IPS-18c (cell line): Measurements from ENCODE around the gene H6PD.

ENCODE experiments used
- H3K4me3 ChIP-seq: 2 replicates; pipeline ENCODE4 v1.7.0; 2013; ENCODE audit warnings: low read depth, mild to moderate bottlenecking, low read length, moderate library complexity; ENCODE audit not compliant: insufficient read depth
- H3K9me3 ChIP-seq: one replicate; pipeline ENCODE4 v1.6.1; 2013; ENCODE audit warnings: mild to moderate bottlenecking, low read length, moderate library complexity; ENCODE audit not compliant: control insufficient read depth, insufficient read depth

Gene H6PD

DNA sequence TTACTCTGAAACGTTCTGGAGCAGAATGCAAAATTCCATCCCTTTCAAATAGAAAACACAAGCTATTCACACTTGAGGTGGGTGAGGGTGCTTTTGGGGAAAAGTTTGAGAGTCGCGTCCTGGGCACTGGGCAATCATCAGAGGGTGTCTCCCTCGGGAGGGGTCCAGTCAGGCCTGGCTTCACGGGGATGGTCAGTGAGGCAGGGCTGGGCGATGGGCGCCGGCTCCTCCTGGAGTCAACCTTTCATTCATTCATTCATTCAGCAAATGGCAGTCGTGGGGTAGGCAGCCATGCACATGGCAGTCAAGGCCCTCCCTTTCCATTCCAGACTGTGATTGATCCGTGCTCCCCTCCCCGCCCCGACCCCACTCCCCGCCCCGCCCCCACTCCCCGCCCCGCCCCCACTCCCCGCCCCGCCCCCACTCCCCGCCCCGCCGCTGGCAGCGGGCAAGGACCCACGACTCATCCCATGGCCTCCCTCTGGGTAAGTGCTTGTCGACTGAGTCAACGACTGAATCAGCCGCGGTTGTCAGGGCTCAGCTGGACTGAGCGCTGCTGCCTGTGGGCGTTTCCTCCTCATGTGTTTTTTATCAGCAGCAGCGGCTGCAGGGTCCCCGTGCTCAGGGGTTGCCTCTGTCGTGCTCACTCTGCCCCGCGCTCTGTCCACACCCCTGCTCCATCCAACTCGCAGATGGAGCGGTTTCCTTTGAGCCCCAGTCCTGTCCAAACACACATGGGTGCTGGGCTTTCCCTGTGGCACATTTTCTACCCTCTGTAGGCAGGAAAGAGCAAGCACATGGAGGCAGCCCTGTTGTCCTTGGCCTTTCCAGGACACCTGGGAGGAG lies 45.7 kb downstream of the H6PD start:
- no peaks in the 10 kb centered on the region for H3K9me3 ChIP-seq
- no peak overlapping the region for H3K4me3 ChIP-seq

DNA sequence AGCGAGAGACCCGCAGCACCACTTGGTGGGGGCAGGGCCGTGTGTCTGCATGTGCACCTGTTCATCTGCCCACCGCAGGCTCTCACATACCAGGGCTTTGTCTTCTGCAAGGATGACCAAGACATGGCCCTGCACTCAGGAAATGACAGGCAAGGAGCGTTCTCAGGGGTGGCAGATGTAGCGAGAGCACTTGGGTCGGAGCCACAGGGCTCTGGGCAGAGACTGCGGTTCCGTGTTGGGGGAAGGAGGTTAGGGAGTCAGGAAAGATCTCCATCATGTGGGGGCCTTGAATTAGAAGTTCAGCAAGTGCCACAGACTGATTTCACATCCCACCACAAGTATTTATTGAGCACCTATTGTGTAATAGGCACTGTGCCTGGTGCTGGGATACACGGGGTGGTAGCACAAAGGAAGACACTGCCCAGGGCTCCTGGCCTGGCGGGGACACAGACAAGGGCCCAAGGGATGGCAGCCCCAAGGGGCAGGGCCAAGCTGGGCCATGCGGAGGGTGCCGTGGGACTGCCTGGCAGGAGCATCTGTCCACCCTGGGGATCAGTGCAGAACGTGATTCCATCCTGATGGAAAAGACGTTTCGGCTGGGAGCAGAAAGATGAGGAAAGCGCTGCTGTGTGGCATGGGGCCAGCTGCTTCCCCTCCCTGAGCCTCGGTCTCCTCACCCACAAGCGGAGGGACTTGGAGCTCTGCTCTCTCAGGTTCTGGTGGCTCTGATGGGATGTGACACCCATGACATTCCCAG lies 46.7 kb downstream of the H6PD start:
- Histone ChIP-seq H3K4me3 (no peak overlapping the region), H3K9me3 (no peaks in the 10 kb centered on the region)

DNA sequence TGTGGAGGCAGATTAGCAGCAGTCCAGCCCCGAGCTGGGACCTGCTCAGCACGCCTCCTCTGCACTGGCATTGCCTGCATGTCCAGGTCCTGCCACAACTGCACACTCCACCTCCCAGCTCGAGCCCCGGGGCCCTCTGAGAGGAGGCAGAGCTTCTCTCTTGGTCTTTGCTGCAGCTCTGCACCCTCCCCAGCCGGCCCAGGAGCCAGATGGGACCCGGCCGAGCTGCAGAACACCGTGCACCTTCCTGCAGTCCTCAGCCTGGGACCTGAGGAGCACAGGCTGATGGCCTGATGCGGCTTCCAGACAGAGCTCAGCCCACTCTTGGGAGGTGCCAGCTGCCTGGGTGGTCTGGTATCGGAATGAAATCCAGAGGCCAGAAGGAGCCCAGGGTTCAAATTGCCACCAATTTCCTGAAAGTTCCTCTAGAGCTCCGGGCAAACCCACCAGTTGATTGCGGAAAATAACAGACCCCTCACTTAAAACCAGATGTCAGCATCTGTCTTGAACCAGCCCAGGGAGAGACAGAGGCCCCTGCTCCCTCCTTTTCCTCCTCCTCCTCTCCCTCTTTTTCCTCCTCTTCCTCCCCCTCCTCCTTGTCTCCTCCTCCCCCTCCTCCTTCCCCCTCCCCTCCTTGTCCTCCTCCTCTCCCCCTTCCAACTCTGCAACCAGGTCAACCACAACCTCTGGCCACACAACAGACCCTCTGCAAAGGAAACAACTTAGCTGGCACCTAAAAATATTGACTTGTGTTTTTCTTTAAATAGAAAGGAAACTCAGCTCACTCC lies 47.5 kb downstream of the H6PD start:
- Histone ChIP-seq H3K9me3 (no peaks in the 10 kb centered on the region), H3K4me3 (no peak overlapping the region)

DNA sequence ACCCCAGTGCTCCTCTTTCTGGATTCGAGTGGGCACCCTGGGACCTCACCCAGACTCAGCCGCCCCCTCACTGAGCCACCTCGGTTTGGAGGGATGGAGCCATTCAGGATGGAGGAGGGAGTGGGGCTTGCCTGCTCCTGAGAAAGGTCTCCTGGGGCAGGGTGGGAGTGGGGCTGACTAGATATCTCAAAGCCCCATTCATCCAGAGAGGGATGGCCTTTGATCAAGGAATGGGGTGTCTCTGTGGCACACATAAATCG lies 48.1 kb downstream of the H6PD start:
- H3K9me3 ChIP-seq, result no peaks in the 10 kb centered on the region
- H3K4me3 ChIP-seq, result no peak overlapping the region

DNA sequence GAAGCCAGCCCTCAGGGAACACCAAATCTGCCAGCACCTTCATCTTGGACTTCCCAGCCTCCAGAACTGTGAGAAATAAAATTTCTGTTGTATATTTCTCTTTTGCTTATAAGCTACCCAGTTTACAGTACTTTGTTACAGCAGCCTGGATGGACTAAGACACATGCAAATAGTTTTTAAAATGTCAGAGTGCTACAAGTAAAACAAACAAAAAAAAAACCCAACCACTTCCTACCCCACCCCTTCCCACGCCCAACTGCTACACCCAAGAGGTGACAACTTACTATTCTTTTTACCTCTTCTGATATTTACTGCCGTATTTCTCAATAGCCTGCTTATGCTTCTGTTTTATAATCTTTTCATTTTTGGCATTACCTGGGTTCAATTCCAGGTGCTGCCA lies 49.5 kb downstream of the H6PD start:
- Histone ChIP-seq H3K4me3 (no peak overlapping the region), H3K9me3 (no peaks in the 10 kb centered on the region)

DNA sequence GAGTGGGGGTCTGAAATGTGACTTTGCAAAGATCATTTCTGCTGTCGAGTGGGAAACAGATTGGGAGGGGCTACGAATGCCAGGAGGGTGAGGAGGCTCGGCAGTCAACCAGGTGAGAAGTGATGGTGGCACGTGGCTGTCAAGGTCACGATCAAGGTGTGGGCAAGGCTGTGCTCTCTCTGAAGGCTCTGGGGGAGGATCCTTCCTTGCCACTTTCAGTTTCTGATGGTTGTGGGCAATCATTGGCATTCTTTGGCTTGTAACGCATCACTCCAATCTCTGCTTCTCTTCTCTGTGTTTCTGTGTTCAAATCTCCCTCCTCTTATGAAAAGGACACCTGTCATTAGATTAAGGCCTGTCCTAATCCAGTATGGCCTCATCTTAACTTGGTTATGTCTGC lies 52.0 kb downstream of the H6PD start:
- Histone ChIP-seq H3K9me3 (no peaks in the 10 kb centered on the region), H3K4me3 (no peak overlapping the region)

DNA sequence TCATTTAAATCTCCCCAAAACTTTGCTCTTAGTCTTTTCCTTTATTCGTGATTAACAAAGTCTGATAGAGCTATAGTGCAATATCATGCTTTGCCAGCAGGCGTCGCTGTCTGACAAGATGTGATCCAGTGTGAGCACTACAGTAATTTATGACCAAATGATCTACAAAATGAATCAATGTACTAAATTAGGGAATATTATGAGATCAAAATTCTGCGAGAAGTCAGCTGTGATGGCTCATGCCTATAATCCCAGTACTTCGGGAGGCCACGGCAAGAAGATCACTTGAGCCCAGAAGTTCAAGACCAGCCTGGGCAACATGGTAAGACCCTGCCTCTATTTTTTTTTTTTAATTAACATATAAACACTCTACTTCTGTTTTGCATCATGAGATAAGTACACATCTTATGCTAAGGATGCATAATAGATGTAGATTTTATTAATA lies 54.5 kb downstream of the H6PD start:
- H3K4me3 ChIP-seq, result no peak overlapping the region
- H3K9me3 ChIP-seq, result no peaks in the 10 kb centered on the region

DNA sequence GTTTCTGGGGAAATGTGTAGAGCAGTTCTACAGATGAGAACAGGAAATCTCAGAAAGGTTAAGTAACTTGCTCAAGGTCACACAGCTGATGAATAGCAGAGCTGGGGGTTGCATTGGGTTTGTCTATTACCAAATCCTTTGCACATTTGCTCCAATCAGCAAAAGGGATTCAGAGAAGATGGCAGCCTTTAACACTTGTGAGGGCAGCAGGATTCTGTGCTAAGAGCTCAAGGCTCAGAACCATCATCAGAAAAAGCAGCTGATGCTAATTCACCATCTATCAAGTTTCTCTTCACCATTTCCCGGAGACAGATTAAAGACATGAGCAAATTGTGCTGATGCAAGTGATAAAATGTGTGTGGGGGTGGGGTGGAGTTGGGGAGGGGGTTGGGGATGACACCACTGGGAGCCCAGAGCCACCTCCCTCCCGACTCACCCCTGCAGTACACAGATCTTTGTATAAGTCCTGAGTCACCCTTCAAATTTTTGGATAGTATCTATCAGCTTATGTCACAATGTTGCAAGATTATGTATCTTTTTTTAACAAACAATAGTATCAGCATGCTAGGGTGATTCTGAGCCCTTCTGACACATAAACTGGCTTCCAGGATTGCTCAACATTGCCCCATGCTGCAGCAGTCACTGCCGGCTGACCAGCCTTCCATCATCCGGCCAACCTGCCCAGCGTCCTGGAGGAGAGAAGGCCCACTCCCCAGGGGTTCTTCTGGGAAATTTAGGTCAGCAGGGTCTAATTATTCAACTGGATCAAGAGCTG lies 55.3 kb downstream of the H6PD start:
- H3K9me3 ChIP-seq, result no peaks in the 10 kb centered on the region
- H3K4me3 ChIP-seq, result no peak overlapping the region

DNA sequence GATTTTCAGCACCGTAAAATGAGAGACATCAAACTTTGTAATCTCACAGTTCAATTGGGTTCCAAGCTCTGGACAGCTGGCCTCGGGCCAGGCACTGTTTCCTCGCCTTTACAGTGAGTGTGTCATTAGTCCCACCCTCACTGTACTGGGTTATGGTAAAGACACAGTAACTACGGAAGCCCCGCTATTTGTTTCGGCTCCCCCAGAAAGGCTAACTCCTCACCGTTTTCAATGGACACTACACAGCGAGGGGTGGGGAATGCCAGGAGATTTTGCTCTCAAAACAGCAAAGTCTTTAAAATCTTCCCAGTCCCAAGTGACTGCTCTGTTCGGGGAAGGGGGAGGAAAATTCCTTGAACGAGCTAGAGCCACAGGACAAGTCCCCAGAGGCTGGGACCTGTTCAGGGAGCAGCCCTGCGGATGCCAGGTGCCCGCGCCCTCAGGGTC lies 57.4 kb downstream of the H6PD start:
- Histone ChIP-seq H3K4me3 (peak overlapping the region; percentile 59), H3K9me3 (no peaks in the 10 kb centered on the region)

DNA sequence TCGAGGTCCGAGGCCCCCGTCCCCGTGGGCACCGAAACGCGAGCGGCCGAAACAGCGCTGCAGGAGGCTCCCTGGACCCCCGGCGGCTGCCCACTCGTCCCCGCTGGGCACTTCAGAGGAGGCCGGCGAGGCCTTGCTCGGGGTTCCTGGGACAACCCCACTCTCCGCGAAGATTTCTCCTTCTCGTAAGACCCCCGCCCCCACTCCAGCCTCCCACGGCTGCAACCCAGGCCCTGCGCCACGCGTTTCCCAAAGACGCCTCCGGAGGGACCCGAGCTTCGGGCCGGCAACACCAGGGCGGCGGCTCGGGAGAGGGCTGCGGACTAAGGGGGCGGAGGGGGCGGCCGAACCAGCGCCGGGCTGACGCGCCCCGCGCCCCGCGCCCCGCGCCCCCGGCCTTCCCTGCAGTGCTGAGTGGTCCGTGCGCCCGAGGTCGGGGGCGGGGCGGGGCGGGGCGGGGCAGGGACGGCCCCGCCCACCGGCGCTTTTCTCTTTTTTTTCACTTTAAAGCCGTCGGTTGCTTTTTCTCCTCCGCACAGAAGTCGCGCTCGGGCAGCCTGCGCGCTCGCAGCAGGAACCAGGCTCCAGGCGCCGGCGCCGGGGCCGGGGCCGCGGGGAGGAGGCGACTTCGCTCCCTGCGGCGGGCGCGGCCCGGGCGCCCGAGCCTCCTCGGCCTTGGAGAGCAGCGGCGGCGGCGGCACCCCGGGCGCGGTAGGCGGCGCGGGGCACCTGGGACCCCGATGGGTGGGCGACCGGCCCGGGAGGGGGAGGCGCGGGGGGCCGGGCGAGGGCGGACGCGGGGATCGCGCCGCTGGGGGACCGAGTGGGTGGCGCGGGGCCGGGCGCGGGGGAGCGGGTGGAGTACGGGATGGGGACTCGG lies 58.0 kb downstream of the H6PD start, which contains the start of gene SPSB1:
SPSB1 (plus strand) TSS at position 534 of the 880 bp plus-strand sequence. CDS start 62,998 bp downstream, outside the sequence.
- Histone ChIP-seq H3K4me3 (peak within 1 kb of the TSS; percentile 59), H3K9me3 (no peaks in the 10 kb centered on the region)

DNA sequence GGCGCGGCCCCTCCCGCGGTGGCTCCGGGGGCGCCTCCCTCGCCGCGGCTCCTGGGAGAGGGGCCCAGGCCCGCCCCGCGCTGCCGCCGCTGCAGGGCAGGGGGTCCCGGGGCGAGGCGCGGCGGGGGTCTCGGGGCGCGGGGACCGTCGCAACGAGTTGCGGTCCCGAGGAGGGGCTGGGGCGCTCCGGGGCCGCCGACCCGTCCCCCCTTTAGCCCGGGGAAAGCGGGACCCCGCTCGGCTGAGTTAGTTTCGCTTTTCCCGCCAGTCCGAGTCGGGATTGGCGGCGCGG lies 58.6 kb downstream of the H6PD start:
- no peaks in the 10 kb centered on the region for H3K9me3 ChIP-seq
- peak overlapping the region; percentile 53 for H3K4me3 ChIP-seq

DNA sequence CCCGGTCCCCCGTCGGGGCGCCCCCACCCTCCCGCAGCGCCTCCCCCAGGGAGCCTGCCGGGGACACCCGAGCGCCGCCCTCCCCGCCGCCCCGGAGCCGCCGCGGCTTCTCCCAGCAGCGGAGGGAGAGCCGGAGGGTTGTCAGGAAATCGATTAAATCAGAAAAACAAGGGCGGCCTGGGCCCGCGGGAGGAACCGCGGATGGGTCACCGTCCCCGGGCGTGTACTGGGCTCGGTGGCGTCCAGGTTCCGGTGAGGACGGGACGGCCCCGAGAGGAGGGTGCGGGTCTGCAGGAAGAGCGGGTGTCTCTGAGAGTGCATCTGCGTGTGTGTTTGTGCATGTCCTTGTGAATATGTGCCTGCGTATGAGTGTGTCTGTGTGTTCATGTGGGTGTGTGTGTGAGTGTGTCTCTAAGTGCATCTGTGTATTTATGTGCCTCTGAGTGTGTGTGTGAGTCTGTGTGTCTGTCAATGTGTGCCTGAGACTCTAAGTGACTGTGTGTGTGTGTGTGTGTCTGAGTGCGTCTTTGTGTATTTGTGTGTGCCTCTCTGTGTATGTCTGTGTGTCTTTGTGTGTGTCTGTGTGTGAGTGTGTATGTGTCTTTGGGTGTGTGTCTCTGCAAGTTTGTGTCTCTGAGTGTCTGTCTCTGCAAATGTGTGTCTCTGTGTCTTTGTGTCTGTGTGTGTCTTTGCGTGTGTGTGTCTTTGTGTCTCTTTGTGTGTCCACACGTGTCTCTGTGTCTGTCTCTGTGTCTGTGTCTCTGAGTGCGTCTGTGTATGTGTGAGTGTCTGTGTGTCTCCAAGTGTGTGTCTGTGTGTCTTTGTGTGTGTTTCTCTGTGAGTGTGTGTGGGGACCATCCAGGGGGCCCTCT lies 59.2 kb downstream of the H6PD start:
- Histone ChIP-seq H3K4me3 (peak overlapping the region; percentile 53), H3K9me3 (no peaks in the 10 kb centered on the region)

DNA sequence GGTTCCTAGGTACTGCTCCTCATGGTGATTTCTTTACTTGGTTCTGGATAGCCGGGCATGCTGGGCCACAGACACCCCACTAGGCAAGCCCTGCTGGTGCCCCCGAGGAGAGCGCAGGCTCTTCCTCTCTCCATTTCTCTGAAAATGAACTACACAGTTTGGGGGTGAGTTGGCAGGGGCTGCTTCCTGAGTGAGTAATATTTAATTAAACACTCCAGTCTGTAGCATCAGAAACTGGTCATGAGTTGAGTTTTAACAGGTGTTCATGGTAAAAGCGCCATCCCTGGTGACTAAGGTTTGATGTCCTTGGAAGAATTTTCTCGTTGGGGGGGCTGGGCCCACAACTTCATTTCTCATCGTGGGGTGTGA lies 59.8 kb downstream of the H6PD start:
- H3K4me3 ChIP-seq, result no peak overlapping the region

DNA sequence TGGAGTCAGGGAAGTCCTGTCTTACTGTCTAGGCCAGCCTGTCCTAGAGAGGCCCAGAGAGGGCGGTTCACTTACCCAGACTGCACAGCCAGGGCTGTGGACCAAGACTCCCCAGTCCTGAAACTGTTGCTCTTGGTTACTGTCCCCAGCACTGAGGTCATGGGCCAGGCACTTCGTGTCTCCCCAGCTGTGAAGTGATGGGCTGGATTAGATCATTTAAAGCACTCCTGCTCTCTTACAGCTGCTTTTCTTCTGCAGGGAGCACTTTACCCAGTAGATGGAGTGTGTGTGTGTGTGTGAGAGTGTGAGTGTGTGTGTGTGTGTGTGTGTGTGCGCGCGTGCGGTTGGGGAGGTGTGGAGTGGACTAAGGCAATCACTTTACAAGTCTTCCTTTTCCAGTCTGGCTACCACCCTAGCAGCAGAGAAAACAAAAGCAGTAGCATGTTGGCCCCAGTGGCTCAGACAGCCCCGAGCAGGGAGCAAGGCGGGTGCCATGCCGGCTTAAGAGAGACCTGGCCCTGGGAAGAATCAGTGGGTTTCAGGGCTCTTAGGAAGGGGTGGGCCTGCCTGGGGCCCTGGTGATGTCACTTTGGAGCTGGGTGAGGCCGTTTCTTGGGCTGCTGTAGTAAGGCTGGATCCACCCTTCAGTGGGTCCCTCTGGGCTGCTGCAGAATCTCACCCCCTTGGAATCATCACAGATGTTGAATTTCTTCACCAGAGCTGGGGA lies 60.5 kb downstream of the H6PD start:
- H3K4me3 ChIP-seq, result no peak overlapping the region
- no peaks in the 10 kb centered on the region for H3K9me3 ChIP-seq

More for the DNA sequence above, 59.8 kb downstream of the H6PD start:
- no peaks in the 10 kb centered on the region for H3K9me3 ChIP-seq

DNA sequence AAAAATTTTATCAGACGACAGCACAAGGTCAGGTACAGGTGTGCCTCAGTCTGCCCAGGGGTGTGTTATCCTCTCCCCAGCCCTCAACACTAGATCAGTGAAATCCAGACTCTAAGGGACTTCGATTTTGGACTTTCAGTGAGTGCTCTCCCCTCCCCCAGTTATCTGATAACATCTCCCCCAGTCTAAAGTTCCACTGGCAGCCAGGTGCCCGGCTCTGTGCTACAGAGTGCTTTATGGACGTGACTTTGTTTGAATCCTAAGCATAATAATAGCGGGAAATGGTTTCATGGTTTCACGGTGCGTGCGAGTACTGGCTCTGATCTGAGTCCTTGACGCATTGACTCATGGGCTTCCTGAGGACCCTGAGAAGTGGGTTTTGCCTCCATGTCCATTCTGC lies 61.3 kb downstream of the H6PD start:
- H3K9me3 ChIP-seq, result no peaks in the 10 kb centered on the region
- H3K4me3 ChIP-seq, result no peak overlapping the region
